ENCODE results near the gene MVK. TPM values are rescaled to one million over a fixed set of nuclear protein-coding genes. Genes with fewer than 3 reads are reported as not detected.

MVK gene
- total RNA-seq, 1 experiment from 2014 or later: 19.2 TPM

- Mint-ChIP-seq H3K4me1 (peaks cover 0 to 18% of the 10 kb centered on the region in 2 experiments; a peak in 2 of 4 replicates), H3K27ac (0 out of 7 replicates have a peak overlapping the region, but pooled peaks of 2 of the 3 experiments have one; percentile 47 to 61)
These were observed 31.4 kb downstream of the MVK start for GRCh38 chr12:109605016-109605415.

More at GRCh38 chr12:109605016-109605415, 31.4 kb downstream of the MVK start:
- WGBS (ENCODE audit: extremely low coverage, insufficient read length, low lambda C conversion rate): no CpG with 5 or more reads among the region's 5 CpGs
- Histone ChIP-seq H3K23me2 (ENCODE audit: insufficient read length, low read depth, low read length, poor library complexity, severe bottlenecking) (no peaks in the 10 kb centered on the region), H3K27me3 (ENCODE audit: insufficient read depth, low read length) (no peaks in the 10 kb centered on the region), H3K4ac (ENCODE audit: low read depth, low read length) (no peak overlapping the region), H3K79me1 (ENCODE audit: insufficient read depth, low read depth, low read length, poor library complexity, severe bottlenecking) (no peaks in the 10 kb centered on the region), H3K18ac (ENCODE audit: insufficient read length, low read depth, low read length) (no peak overlapping the region), H4K91ac (ENCODE audit: insufficient read length, low read depth, low read length) (no peak overlapping the region), H2BK120ac (ENCODE audit: low read depth, low read length, poor library complexity, severe bottlenecking) (no peak overlapping the region), H4K5ac (ENCODE audit: insufficient read length, low read depth, low read length) (no peak overlapping the region), H3T11ph (ENCODE audit: low read length) (no peak overlapping the region), H3K79me2 (ENCODE audit: insufficient read depth, low read length) (no peaks in the 10 kb centered on the region), H2BK5ac (ENCODE audit: insufficient read length, low read length) (no peak overlapping the region), H3K4me2 (ENCODE audit: insufficient read depth, insufficient read length, low read length) (no peak overlapping the region), H2BK12ac (ENCODE audit: insufficient read length, low read depth, low read length) (no peak overlapping the region), H2BK15ac (ENCODE audit: low read depth, low read length) (no peak overlapping the region), H3K27ac (ENCODE audit: insufficient read length, low read depth, low read length) (no peak overlapping the region), H2BK20ac (ENCODE audit: low read depth, low read length, poor library complexity, severe bottlenecking) (no peak overlapping the region), H4K8ac (replicated peaks; ENCODE audit: insufficient read length, low read depth, low read length) (no peak overlapping the region), H2AK5ac (ENCODE audit: insufficient read length, low read length) (no peak overlapping the region), H3K9ac (ENCODE audit: extremely low read depth, insufficient read length, low read length) (no peak overlapping the region), H3K4me1 (ENCODE audit: insufficient read depth, low read length) (no peaks in the 10 kb centered on the region), H3K56ac (ENCODE audit: insufficient read length, low read depth, low read length) (no peak overlapping the region), H2AFZ (ENCODE audit: low read length) (no peak overlapping the region), H3K23ac (ENCODE audit: insufficient read length, low read depth, low read length) (no peak overlapping the region), H3K9me3 (ENCODE audit: control insufficient read depth, low read depth, low read length) (no peaks in the 10 kb centered on the region), H4K20me1 (ENCODE audit: control insufficient read depth, insufficient read depth, insufficient read length) (no peaks in the 10 kb centered on the region), H3K14ac (ENCODE audit: insufficient read depth, low read length) (no peak overlapping the region)
- Mint-ChIP-seq H3K27me3 (ENCODE audit: low read depth) (peaks cover 2% of the 10 kb centered on the region), H3K9me3 (no peaks in the 10 kb centered on the region), H3K36me3 (ENCODE audit: insufficient read depth in 1 of 3, low read depth in 3 of 3) (no peaks in the 10 kb centered on the region), H3K4me3 (no peak overlapping the region)
- no peak for DNase-seq
- TF ChIP-seq CTCF (conservative IDR thresholded peaks at IDR 0.05): no peak

Data from H9 (cell line).